Stomach smooth muscle (tissue), 2 donors: Measurements from ENCODE around the gene ENDOG.

ENCODE experiments used
- H3K27ac ChIP-seq: one replicate; pipeline ENCODE4 v1.7.0; 2013; ENCODE audit warnings: mild to moderate bottlenecking, low read length, inconsistent platforms
- H3K27me3 ChIP-seq, 2 donors: one replicate each; pipeline ENCODE4 v1.7.0; 2013; ENCODE audit warnings: low read length in 2 of 2; ENCODE audit not compliant: insufficient read depth in 2 of 2, control insufficient read depth in 1 of 2
- H3K36me3 ChIP-seq, 2 donors: one replicate each; pipeline ENCODE4 v1.7.0; 2013; ENCODE audit warnings: low read length in 2 of 2; ENCODE audit not compliant: control insufficient read depth in 2 of 2, insufficient read depth in 2 of 2
- H3K4me1 ChIP-seq: one replicate; pipeline ENCODE4 v1.7.0; 2013; ENCODE audit warnings: low read length; ENCODE audit not compliant: control insufficient read depth, insufficient read depth
- H3K4me3 ChIP-seq, 2 donors: one replicate each; pipeline ENCODE4 v1.7.0; 2013; ENCODE audit warnings: low read length in 2 of 2
- H3K9ac ChIP-seq, 2 donors: one replicate each; pipeline ENCODE4 v1.7.0; 2013; ENCODE audit warnings: low read length in 2 of 2, mild to moderate bottlenecking in 1 of 2
- H3K9me3 ChIP-seq, 2 donors: one replicate each; pipeline ENCODE4 v1.7.0; 2013; ENCODE audit warnings: low read length in 2 of 2; ENCODE audit not compliant: control insufficient read depth in 2 of 2
- donor health status: healthy.
- donor health status: Pancreatic carcinoma.

Gene ENDOG

GRCh38 chr9:128800061-128800460, 18.2 kb upstream of the ENDOG start:
- no peaks in the 10 kb centered on the region for H3K27me3 ChIP-seq
- peaks cover 44 to 48% of the 10 kb centered on the region in 2 donors for H3K36me3 ChIP-seq
- no peaks in the 10 kb centered on the region for H3K4me1 ChIP-seq

DNA sequence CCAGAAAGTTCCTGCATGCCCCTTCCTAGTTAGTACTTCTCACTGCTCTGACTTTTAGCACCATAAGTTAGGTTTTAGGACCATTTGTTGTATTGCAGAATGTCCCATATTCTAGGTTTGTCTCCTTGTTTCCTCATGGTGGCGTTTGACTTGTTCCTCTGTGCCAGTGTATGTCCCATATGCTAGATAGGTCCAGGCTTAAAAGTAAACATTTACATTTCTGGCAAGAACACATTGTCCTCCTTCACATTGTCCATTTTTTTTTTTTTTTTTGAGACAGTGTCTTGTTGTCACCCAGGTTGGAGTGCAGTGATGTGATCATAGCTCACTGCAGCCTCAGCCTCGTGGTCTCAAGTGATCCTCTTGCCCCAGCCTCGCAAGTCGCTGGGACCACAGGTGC, 15.8 kb upstream of the ENDOG start:
- Histone ChIP-seq H3K27me3 (no peaks in the 10 kb centered on the region), H3K27ac (no peak overlapping the region), H3K4me3 (no peak overlapping the region), H3K9ac (no peak overlapping the region), H3K4me1 (no peaks in the 10 kb centered on the region), H3K36me3 (peaks cover 52 to 61% of the 10 kb centered on the region in 2 donors), H3K9me3 (no peaks in the 10 kb centered on the region)

More at GRCh38 chr9:128800061-128800460, 18.2 kb upstream of the ENDOG start:
- H3K9me3 ChIP-seq: no peaks in the 10 kb centered on the region
- H3K4me3 ChIP-seq: no peak overlapping the region
- H3K27ac ChIP-seq: no peak overlapping the region
- H3K9ac ChIP-seq: no peak overlapping the region

- H3K4me3 ChIP-seq: no peak overlapping the region
- no peak overlapping the region for H3K9ac ChIP-seq
- H3K9me3 ChIP-seq: no peaks in the 10 kb centered on the region
- H3K36me3 ChIP-seq: peaks cover 46 to 48% of the 10 kb centered on the region in 2 donors
- no peaks in the 10 kb centered on the region for H3K4me1 ChIP-seq
- H3K27ac ChIP-seq: no peak overlapping the region
- no peaks in the 10 kb centered on the region for H3K27me3 ChIP-seq
Measured at GRCh38 chr9:128805661-128806060, 12.6 kb upstream of the ENDOG start.

DNA sequence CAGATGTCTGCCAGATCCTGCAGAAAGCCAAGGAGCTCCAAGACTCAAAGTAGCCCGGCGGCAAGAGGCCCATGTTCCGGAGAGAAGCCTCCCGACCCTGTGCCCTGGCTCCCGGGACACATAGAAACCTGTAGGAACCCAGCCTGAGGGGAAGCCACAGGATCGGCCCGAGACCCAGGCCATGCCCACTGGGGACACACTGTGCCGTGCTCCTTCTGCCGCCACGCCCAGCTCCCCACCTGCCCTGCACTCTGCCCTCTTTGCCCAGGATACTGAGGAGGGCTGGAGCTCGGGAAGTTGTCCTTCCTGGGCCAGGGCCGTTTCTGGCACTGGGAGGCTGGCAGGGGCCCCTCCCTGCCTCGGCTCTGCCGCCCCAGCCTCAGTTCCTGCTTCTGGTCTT, 10.5 kb upstream of the ENDOG start:
- Histone ChIP-seq H3K36me3 (peaks cover 38 to 40% of the 10 kb centered on the region in 2 donors), H3K27ac (no peak overlapping the region), H3K4me3 (no peak overlapping the region), H3K9ac (no peak overlapping the region), H3K4me1 (no peaks in the 10 kb centered on the region), H3K27me3 (no peaks in the 10 kb centered on the region), H3K9me3 (no peaks in the 10 kb centered on the region)

GRCh38 chr9:128808543-128808942, 9.8 kb upstream of the ENDOG start:
- Histone ChIP-seq H3K36me3 (peaks cover 34% of the 10 kb centered on the region in 2 donors), H3K27ac (no peak overlapping the region), H3K27me3 (no peaks in the 10 kb centered on the region), H3K4me1 (no peaks in the 10 kb centered on the region), H3K9me3 (no peaks in the 10 kb centered on the region), H3K4me3 (no peak overlapping the region), H3K9ac (no peak overlapping the region)

DNA sequence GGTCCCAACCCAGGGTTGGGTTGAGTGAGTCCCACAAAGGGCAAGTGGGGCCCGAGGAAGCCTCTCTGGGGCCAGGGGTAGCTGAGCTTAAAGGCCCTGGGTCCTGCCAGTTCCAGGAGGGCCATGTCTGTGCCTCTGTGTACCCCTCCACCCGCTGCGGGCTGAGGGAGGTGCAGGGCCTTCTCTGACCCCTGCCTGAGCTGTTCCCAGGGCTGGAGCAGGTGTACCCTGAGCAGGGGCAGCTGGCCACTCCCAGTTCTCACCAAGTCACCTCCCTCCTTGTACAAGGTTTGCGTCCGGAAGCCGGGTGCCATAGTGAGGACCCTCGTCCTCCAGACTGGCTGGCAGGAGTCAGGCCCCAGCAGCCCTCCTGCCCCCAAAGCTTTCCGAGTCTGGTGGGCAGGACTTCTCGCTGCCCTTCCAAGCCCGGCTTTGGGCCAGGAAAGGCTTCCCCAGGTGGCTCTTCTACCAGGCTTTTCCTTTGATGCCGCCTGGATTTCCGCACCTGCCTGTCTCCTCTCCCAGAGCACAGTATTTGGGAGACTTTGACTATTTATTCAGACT, 9.2 kb upstream of the ENDOG start:
- Histone ChIP-seq H3K4me3 (no peak overlapping the region), H3K36me3 (peaks cover 28% of the 10 kb centered on the region in 2 donors), H3K4me1 (no peaks in the 10 kb centered on the region), H3K27me3 (no peaks in the 10 kb centered on the region), H3K9me3 (no peaks in the 10 kb centered on the region), H3K27ac (no peak overlapping the region), H3K9ac (no peak overlapping the region)

GRCh38 chr9:128809831-128810230, 8.5 kb upstream of the ENDOG start:
- H3K4me1 ChIP-seq: no peaks in the 10 kb centered on the region
- no peaks in the 10 kb centered on the region for H3K27me3 ChIP-seq
- H3K27ac ChIP-seq: peak overlapping the region; percentile 6
- H3K9me3 ChIP-seq: no peaks in the 10 kb centered on the region
- H3K4me3 ChIP-seq: no peak overlapping the region
- H3K9ac ChIP-seq: no peak overlapping the region
- peaks cover 27% of the 10 kb centered on the region in 2 donors for H3K36me3 ChIP-seq

- no peak overlapping the region for H3K4me3 ChIP-seq
- peaks cover 18 to 19% of the 10 kb centered on the region in 2 donors for H3K36me3 ChIP-seq
- no peaks in the 10 kb centered on the region for H3K4me1 ChIP-seq
- no peaks in the 10 kb centered on the region for H3K9me3 ChIP-seq
- H3K27me3 ChIP-seq: no peaks in the 10 kb centered on the region
- no peak overlapping the region for H3K27ac ChIP-seq
- H3K9ac ChIP-seq: no peak overlapping the region
Measured at GRCh38 chr9:128810873-128811272, 7.4 kb upstream of the ENDOG start.

DNA sequence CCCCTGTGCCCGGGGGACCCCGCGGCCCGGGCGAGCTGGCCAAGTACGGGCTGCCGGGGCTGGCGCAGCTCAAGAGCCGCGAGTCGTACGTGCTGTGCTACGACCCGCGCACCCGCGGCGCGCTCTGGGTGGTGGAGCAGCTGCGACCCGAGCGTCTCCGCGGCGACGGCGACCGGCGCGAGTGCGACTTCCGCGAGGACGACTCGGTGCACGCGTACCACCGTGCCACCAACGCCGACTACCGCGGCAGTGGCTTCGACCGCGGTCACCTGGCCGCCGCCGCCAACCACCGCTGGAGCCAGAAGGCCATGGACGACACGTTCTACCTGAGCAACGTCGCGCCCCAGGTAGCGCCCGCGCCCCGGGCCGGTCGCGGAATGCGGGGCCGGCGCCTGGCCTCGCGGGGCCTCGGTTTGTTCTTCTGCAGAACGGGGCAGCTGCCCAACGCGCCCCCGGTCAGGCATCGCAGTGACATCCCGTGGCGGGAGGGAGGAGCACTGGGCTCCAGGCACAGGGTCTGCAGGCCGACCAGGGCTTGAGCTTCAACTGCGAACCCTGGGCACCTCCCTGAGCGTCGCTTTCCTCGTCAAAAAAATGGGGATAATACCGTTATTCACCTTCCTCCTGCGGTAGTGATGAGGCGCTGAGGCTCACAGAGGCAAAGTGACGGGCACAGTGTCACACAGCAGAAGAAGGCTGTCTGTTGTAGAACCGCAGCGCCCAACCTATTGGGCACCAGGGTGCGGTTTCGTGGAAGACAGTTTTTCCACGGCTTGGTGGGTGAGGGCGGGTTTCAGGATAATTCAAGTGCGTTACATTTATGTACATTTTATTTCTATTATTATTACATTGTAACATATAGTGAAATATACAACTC, 777 bp downstream of the ENDOG start:
- H3K36me3 ChIP-seq: peaks cover 13 to 16% of the 10 kb centered on the region in 2 donors
- H3K9ac ChIP-seq: peak overlapping the region; percentile 42 to 45
- H3K9me3 ChIP-seq: no peaks in the 10 kb centered on the region
- peaks cover 17% of the 10 kb centered on the region for H3K4me1 ChIP-seq
- H3K4me3 ChIP-seq: peak overlapping the region; percentile 62 to 78
- no peaks in the 10 kb centered on the region for H3K27me3 ChIP-seq
- H3K27ac ChIP-seq: no peak overlapping the region

- Histone ChIP-seq H3K4me3 (peak overlapping the region; percentile 62 to 78), H3K4me1 (peaks cover 17% of the 10 kb centered on the region), H3K27ac (peak overlapping the region; percentile 70), H3K36me3 (peaks cover 16 to 22% of the 10 kb centered on the region in 2 donors), H3K27me3 (no peaks in the 10 kb centered on the region), H3K9me3 (no peaks in the 10 kb centered on the region), H3K9ac (peak overlapping the region in 1 of 2 donors; percentile 36)
Measured at GRCh38 chr9:128819716-128820664, 1.7 kb downstream of the ENDOG start.
